Uterus (tissue), 2 donors: Measurements from ENCODE around the gene RHOT1.

Experiments used
- POLR2A ChIP-seq, 2 donors: fragments of 450-650 bp; IDR thresholded peaks; one replicate each; pipeline ENCODE4 v1.6.1; 2016; ENCODE audit warnings: antibody characterized with exemption in 2 of 2, mild to moderate bottlenecking in 1 of 2, moderate library complexity in 1 of 2
- TF ChIP-seq, protein P1 (sequence below), 4 experiments: fragments of 200-600 bp in 2 of 4; fragments of 450-650 bp in 2 of 4; sonication (generic) in 2 of 4; IDR thresholded peaks; one replicate each; pipeline ENCODE4 v1.5.1; 2016 to 2019; ENCODE audit warnings: antibody characterized with exemption in 4 of 4, mild to moderate bottlenecking in 2 of 4, moderate library complexity in 1 of 4

DNA sequence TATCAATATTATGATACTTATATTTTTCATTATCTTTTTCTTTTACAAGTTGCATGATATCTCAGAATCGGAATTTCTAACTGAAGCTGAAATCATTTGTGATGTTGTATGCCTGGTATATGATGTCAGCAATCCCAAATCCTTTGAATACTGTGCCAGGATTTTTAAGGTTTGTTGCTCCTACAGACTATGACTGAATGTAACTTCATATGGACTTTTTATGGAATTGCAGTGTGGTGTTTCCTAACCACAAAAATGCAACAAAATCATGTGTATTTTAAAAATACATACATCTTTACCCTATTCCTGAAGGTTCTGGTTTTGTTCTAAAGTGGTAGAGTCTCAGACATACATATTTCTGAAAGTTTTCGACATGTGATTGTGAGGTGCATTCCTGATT, 64.6 kb downstream of the RHOT1 start:
- TF ChIP-seq POLR2A (IDR thresholded peaks at IDR 0.05): no peak
- TF ChIP-seq, protein P1, sequence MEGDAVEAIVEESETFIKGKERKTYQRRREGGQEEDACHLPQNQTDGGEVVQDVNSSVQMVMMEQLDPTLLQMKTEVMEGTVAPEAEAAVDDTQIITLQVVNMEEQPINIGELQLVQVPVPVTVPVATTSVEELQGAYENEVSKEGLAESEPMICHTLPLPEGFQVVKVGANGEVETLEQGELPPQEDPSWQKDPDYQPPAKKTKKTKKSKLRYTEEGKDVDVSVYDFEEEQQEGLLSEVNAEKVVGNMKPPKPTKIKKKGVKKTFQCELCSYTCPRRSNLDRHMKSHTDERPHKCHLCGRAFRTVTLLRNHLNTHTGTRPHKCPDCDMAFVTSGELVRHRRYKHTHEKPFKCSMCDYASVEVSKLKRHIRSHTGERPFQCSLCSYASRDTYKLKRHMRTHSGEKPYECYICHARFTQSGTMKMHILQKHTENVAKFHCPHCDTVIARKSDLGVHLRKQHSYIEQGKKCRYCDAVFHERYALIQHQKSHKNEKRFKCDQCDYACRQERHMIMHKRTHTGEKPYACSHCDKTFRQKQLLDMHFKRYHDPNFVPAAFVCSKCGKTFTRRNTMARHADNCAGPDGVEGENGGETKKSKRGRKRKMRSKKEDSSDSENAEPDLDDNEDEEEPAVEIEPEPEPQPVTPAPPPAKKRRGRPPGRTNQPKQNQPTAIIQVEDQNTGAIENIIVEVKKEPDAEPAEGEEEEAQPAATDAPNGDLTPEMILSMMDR (IDR thresholded peaks at IDR 0.05): no peak
